Hepatic stellate cell (primary cell): Measurements from ENCODE around the gene LBHD1.
"Not testable (repeated sequence)": the region's sequence is repeated elsewhere in the genome, so short reads cannot be mapped to it uniquely, and the experiment has no call there.

Experiments
- DNase-seq: peaks from one replicate; pipeline ENCODE4 v3.0.0; 2011; ENCODE audit warnings: low spot score

LBHD1 gene

DNA sequence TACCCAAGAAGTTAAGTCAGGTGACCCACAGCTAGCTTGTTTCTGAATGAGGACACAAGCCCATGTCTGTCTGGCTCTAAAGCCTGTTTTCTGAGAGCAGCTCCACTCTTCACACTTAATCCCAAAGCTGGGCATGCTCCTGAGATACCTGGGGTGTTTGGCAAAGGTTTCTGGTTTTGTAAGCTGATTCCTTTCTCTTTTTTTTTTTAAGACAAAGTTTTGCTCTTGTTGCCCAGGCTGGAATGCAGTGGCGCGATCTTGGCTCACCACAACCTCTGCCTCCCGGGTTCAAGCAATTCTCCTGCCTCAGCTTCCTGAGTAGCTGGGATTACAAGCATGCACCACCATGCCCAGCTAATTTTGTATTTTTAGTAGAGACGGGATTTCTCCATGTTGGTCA, 21.6 kb upstream of the LBHD1 start:
- not testable (repeated sequence) for DNase-seq

- peak; percentile 89 for DNase-seq
Observed at GRCh38 chr11:62689421-62690183, 17.5 kb upstream of the LBHD1 start, which contains the start of gene LRRN4CL. Gene LRRN4CL (minus strand): TSS chr11:62689530. CDS start chr11:62688508, 1,022 bp downstream.

DNA sequence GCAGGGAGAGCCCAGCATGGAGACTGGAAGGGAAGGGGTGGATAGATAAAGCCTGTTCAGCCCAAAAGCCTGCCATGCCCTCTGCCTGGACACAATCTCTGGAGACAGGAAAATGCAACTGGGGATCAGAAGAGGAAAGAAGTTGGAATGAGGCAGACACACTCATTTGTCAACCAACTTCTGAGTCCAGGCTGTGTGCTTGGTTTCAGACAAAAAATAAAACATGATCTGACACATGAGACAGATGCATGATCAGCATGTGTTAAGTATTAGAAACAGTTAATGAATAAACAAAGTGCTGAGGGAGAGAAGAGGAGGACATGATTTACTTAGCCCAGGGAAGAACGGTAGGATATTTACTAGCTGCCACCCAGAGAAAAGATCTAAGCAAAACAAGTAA, 16.4 kb upstream of the LBHD1 start:
- no peak for DNase-seq

GRCh38 chr11:62687508-62688396, 15.7 kb upstream of the LBHD1 start:
- DNase-seq, result no peak

GRCh38 chr11:62682518-62682917, 10.5 kb upstream of the LBHD1 start:
- no peak for DNase-seq

DNA sequence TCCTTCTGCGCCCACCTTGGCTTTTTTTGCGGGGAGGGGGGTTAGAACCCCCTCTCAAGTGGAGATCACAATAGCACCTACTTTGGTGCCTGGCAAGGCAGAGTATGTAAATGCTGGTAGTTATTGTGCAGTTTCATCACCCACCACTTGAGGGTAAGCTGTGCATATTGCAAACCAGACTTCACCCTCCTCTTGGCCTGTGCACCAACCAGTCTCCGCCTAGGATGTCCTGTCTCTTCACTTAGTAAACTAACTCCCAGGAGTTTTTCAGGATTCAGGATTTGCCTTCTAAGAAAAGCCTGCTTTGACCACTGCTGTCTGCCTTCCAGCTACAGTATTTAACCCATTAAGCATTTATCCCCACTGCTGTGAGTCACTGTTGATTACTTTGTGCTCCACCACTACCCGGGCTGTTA, 8.8 kb upstream of the LBHD1 start:
- DNase-seq, result peak; percentile 86

DNA sequence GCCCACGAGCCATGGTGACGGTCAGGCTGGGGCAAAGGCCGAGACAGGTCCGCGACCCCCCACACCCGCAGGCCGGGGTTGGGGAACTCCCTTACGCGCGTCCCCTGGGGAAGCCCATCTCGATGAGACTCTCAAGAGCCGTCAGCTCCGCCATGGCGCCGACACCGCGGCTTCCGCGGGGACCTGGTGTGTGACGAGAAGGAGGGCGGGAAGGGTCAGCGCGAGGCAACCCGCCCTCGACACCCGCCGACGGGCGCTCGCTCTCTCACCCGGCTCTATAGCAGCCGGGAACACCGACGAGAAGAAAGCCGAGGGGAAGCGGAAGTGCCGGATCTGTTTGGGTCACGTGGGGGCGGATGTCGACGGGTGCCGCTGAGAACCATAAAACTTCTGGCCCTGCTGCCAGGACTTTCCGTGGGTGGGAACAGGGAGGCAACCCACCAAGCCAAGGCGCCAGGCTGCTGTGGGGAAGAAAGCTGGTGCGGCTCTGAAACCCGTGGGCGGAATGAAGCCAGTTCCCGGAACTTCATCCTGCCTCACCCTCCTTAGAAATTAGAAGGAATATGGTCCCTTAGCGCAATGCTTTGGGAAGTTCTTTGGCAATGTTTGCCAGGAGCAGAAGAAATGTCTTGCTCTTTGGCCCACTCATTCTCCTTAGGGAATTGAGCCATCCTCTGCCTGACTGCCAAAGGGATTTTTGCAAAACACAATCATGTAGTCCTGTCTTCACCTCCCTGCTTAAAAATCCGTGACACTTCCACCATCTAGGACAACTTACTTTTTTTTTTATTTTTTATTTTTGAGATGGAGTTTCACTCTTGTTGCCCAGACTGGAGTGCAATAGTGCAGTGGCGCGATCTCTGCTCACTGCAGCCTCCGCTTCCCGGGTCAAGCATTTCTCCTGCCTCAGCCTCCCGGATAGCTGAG, 7.0 kb upstream of the LBHD1 start, which contains the start of gene UBXN1:
UBXN1 (minus strand) TSS at position 304 of the 927 bp plus-strand sequence; CDS start at position 154, 150 bp downstream.
- DNase-seq, result peak; percentile 95

DNA sequence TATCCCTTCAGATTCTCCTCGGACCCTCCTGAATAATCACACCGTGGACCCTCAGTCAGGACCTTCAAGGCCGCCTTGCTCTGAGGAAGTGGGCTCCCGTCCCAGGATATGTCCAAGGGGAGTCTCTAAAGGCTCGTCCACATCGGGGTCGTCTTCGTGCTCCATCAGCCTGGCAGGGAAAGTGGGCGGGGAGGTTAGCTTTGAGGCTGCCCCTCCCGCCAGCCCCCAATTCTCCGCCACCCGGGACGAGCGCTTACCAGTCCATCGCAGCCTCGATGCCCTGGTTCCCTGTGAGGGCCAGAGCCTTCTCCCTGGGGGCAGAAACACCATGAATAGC, 6.3 kb upstream of the LBHD1 start:
- DNase-seq, result no peak

DNA sequence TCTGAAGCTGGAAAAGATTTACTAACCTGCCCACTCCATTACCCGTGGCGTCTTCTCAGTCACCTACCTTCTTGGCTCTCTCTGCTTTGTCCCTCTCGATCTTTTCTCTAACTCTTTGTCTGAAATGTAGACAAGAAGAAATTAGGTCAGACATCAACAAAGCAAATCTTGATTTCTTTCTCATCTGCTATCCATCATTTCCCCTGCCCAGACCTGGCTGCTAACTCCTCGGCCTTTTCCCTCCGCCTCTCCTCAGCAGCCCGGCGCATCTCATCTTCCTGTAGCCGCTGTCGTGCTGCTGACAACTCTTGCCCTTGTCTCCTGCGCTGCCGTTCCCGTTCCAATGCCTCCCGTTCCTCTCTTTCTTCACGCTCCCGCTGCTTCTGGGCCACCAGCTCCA, 5.6 kb upstream of the LBHD1 start:
- DNase-seq, result no peak

DNA sequence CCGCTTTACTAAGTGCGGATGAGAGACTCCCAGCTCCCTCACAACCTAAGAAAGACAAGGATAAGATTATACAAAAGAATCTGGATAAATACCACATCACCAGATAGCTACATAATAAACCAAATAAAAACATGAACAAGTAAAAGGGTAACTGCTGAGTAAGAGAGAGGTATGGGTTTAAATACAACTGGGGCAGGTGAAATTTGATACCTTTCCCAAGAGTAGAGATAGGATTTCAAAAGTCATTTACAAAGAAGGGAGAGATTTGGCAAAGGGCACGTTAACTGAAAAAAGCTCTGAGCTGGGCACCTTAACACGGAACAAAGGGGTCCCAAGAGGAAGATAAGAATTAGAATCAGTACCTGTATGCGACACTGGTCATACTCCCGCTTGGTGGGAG, 5.1 kb upstream of the LBHD1 start:
- DNase-seq, result no peak

- no peak for DNase-seq
Observed at GRCh38 chr11:62676698-62677097, 4.6 kb upstream of the LBHD1 start.

DNA sequence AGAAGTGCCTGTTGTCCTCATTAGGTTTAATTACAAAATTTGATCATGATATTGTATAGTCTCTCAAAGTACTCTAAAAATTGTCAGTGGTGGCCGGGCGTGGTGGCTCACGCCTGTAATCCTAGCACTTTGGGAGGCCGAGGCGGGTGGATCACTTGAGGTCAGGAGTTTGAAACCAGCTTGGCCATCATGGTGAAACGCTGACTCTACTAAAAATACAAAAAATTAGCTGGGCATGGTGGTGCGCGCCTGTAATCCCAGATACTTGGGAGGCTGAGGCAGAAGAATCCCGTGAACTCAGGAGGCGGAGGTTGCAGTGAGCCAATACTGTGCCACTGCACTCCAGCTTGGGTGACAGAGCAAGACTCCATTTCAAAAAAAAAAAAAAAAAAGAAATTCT, 3.3 kb upstream of the LBHD1 start:
- not testable (repeated sequence) for DNase-seq

DNA sequence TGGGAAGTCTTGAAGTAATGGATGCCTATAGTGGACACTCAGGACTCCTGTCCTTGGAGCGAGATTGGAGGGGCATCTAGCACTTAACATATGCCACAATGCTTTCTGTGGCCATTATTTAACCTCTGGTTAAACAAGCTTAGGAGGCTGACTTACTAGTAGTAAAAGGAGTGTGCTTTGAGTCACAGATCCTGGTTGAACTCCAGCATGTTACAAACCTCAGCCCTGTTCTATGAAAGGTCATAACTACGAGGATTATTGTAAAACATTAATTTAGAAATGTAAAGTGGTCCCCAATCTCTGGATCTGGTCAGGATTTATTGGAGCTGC, 1.1 kb upstream of the LBHD1 start:
- DNase-seq, result no peak

DNA sequence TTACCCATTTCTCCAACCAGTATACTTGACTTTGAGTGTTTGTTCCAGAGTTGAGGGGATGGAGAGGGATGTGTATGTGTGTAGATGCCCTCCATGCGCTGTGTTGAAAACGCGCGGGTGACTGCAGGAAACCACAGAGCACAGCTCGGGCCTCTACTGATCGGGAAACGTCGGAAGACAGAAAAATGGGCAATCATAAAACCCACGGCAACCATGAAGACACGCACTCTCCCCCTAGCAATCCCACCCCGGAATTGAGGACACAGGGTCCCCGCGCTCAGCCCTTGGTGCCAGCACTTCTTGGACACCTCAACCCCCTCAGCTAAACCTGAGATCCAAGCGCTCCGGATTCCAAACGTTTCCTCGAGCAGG, 845 bp downstream of the LBHD1 start:
- DNase-seq, result no peak

DNA sequence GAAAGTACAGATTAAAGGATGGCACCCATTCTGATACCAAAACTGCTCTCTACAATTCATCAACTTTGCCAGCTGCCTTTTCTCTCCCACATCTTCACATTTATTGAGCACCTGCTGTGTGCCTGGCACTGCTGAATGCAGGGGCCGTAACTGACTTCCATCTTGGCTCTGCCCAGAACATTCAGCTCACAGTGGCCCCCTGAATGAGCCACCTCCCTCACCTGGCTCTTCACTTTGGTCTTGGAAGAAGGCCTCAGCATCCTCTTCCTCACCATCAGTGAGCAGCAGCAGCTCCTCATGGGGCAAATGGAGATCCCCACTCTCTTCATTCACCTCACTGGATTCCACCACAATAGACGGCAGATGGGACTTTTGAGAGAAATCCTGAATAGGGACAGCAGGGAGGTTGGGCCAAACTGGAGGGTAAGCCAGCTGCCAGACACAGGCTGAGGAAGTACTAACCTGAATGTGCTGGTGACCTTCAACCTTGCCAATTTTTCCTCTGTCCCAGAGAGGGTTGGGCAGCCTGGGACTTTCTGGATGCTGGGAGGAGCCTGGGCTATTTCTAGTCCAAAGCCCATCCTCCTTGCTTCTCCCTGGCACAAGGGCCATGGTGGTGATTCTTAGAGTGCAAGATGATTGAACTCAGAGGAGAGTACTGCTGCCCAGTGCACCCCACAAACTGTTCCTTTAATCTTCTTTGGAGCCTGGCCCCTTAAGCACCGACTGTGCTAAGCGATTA, 2.5 kb downstream of the LBHD1 start:
- DNase-seq, result no peak

- DNase-seq, result no peak
Observed at GRCh38 chr11:62667460-62667859, 4.6 kb downstream of the LBHD1 start.

DNA sequence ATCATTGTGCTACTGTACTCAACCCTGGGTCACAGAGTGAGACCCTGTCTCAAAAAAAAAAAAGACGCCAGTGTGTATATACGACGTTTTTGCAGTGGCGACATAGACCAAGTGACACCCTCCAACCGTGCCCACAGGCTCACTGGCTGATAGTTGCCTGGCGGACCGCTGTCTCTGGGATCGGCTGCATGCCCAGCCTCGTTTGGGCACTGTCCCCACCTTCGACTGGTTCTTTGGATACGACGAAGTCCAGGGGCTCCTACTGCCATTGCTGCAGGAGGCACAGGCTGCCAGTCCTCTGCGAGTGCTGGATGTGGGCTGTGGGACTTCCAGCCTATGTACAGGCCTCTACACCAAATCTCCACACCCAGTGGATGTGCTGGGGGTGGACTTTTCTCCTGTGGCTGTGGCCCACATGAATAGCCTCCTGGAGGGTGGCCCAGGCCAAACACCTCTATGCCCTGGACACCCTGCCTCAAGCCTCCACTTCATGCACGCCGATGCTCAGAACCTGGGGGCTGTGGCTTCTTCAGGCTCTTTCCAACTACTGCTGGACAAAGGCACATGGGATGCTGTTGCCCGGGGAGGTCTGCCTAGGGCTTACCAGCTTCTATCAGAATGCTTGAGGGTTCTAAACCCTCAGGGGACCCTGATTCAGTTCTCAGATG, 5.7 kb downstream of the LBHD1 start:
- no peak for DNase-seq

DNA sequence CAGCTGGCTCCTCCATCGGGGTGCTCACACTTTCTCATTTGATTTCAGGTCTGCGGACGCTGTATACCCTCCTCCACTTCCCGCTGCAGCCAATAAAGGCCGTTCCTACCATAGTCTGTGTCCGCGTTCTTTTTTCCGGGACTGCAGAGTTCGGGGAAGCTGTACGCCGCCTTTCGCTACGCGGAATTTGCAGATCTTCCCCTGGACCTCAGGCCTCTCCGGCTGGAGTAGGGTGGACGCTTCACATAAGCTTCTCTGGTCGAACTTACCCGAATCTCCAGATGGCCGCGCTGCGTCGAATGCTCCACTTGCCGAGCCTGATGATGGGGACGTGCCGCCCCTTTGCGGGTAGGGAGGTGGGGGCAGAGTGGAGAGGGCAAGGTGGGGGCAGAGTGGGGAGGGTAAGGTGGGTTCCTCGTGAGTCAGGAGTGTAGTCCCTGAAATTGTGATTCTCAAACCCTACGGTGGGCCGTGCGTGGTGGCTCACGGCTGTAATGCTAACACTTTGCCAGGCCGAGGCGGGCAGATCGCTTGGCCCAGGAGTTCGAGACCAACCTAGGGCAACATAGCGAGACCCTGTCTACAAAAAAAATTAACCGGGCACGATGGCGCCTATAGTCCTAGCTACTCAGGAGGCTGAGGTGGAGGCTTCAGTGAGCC, 6.3 kb downstream of the LBHD1 start:
- DNase-seq, result peak; percentile 69

GRCh38 chr11:62665075-62665598, 6.9 kb downstream of the LBHD1 start, which contains the start of the genes C11orf98 and CSKMT:
Gene C11orf98 (minus strand): TSS chr11:62665210. CDS start chr11:62665169, 41 bp downstream.
Gene CSKMT (plus strand): TSS chr11:62665312. CDS start chr11:62665880, 568 bp downstream.
- peak; percentile 98 for DNase-seq
